ENCODE results near the gene RAE1.
"Not testable (repeated sequence)": the region's sequence is repeated elsewhere in the genome, so short reads cannot be mapped to it uniquely, and the experiment has no call there.

The RAE1 gene

GRCh38 chr20:57417051-57417689 is 66.1 kb downstream of the RAE1 start:
- DNase-seq = no peak

DNA sequence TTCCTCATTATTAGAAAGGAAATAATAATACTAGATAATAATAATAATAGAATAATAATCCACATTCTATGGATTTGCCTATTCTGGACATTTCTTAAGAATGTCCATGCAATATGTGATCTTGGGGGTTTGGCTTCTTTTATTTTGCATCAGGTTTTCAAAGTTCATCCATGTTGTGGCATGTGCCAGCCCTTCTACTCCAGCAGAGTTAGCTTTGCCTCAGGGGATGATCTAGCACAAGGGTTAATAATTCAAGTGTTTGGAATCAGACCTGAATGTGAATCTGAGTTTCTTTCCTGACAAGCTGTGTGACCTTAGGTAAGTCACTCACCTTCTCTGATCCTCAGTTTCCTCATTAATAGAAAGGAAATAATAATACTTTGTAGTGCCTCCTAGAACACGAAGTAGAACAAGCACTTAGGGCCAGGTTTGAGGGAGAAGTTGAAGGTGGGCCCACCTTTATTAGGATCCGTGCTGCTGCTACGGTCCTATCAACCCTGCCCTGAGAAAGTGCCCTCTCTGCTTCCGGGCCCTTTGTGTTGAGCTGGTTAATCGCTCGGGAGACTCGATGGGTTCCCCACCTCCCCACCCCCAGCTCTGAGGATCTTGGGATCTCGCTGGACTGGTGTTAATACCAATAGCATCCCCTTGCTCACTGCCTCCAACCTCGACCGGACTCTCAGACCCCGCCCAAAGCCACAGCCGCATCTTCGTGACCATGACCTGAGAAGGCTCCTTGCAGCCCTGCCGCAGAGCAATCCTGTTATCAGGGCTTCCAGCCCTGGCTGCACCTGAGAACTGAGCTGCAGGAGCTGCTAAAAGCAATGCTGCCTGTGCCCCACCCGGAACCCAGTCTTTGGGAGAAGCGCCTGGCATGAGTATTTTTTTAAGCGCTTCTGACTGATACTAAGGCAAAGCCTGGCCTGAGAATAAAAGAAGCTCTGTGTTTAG is 67.0 kb downstream of the RAE1 start:
- no peak for DNase-seq

GRCh38 chr20:57419479-57419878 is 68.4 kb downstream of the RAE1 start:
- DNase-seq = not testable (repeated sequence)

- DNase-seq = no peak
These were observed 69.7 kb downstream of the RAE1 start for GRCh38 chr20:57420571-57421252.

DNA sequence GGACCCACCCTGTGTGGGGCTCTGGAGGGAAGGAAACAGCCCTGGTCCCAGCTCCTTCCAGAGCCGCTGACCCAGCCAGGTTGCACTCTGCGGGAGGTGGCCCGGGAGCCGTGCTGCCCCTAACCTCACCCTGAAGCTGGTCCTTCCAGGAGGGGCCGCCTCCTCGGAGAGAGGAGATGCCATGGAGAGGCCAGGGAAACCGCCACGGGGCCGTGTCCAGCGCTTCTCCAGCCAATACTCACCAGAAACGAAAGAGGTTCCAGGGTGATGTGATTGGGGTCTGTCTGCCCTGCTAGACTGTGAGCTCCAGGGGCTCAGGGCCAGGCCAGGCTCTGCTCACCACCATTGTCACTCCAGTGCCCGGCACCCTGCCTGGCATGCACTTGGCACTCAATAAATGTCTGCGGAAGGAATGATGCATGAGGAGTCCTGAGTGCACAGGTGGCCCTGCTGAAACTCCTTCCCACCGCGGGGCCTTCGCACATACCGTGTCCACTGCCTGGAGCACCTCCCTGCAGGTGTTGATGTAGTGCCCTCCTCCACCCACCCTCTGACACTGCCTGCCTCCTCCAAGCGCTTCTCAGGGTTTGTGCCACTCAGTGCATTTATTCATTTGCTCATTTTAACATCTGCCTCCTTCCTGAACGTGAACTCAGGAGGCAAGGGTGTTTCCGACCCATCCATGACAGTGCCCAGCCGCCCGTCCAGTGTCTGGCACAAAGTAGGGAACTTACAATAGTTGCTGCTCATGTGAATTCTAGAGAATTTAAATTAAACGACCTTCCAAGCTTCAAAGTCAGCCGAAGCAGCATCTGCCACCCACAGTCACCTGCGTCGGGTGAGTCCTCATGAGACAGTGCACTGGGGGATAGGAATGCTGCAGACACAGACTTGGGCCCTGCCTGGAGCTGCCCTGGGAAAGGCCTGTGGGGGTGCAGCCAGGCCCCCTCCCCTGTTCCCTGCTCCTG is 70.5 kb downstream of the RAE1 start:
- DNase-seq = no peak

GRCh38 chr20:57422254-57422653 is 71.2 kb downstream of the RAE1 start:
- DNase-seq = no peak

DNA sequence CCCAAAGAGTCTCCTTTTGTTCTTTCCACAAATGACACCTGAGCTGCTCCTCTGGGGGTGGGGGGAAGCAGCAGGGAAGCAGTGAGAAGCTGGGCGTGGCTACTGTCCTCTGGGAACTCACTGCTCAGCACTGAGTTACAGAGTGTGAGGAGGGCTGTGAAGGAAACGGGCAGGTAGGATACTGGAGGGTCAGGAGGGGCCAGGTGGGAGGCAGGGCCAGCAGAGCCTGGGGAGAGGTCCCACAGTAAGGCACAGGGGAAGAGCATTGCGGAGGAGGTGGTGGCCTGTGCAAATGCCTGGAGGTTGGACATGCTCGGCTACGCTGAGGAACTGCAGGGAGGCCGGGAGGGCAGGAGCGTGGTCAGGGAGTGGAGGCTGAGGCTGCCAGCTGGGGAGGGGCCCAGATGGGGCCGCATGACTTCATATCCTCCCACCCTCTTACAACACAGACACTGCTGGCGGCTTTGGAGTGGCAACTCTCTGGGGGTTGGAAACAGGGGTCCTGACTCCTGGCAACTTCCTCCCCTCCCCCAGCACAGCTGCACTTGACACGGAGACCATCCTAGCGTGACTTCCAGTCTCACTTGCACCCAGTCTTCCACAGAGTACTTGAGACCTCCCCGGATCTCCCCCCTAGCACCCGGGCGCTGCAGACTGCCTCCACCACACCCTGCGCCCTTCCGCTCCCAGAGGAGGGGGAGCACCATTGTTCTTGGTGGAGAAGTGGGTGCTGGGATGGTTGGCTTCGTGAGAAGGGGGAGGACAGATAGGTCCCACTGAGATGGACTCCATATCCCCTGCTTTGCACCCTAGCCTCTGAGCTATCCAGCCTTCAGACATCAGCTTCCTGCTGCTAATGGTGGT is 74.3 kb downstream of the RAE1 start:
- no peak for DNase-seq

DNA sequence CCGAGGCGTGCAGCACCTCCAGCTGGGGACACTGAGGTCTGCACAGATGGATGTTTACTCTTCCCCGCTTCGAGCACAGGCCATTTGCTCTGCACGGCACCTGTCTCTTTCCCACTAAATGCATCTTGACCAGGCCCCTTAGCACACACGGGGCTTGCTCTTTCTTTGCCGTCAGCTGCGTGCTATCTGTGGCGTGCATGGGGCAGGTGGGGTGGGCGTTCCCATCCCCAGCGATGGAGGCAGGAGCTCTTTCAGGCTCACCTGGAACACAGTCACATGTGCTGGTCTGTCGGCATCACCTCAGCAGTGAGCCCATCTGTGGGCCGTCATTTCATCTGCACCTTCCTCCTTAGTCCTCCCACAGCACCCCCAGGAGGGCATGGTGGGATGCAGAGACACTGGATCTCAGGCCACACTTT is 75.2 kb downstream of the RAE1 start:
- peak; percentile 12 for DNase-seq

DNA sequence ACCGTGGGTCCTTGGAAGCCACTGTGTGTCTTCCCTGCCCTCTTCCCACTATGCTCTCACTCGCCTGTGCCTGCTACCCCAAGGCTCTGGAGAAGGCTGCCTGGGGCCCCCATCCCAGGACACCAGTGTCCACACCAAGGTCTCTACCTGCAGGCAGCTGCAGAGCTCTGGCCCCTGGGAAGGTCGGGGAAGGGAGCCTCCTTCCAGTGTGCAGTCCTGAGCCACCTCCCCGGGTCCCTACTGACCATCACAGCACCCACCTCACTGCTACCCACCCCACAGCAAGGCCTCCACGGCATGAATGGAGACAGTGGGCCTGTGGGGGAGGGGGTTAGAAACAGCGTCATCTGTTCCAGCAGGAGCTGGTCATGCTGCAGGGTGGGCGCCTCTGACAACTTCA is 75.8 kb downstream of the RAE1 start:
- no peak for DNase-seq

DNA sequence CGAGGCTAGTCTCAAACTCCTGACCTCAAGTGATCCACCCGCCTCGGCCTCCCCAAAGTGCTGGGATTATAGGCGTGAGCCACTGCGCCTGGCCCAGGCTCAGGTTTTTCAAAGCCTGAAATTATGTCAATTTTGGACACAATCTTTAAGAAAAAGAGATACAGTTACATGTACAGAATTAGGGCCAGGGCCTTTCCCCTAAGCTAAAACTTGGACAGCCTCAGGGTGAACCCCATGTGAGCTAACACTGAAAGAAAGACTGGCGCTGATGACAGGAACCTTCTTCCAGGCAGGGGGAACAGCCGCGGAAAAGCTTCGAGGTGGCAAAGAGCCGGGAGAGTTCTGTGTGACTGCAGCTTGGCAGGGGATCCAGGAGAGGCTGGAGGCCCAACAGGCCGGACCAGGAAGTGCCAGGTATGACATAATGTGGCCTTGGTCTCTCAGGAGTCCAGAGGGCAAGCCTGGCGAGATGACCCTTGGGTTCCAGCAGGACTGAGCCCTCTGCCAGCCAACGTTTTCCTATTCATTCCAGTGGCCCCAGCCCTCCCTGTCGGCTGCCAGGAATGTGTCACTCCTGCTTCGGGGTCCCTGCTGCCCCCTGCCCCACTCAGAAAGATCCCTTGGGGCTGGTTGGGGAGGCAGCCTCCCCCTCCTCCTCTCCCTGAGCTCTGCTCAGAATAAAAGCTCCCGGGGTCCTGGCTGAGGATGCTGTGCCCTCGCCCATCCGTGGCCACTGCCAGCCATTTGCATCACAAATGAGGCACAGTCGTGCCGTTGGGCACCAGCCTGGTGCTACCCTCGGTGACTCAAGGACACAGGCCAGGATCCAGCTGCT is 77.5 kb downstream of the RAE1 start:
- no peak for DNase-seq
